Hepatocyte (in vitro differentiated cells): Measurements from ENCODE around the gene KIF13A. TPM values are rescaled to one million over a fixed set of nuclear protein-coding genes. Genes with fewer than 3 reads are reported as not detected.

Experiments used
- DNase-seq: peaks from one replicate; pipeline ENCODE4 v3.0.0-alpha.2; 2016; ENCODE audit warnings: low spot score
- H2AFZ ChIP-seq: fragments of 200-600 bp; sonication (generic); 2 replicates; pipeline ENCODE4 v1.6.0; 2016; ENCODE audit warnings: antibody characterized with exemption, mild to moderate bottlenecking
- H3K27ac ChIP-seq: fragments of 200-600 bp; sonication (generic); 2 replicates; pipeline ENCODE4 v1.5.1; 2016; ENCODE audit warnings: mild to moderate bottlenecking
- H3K27me3 ChIP-seq: fragments of 200-600 bp; sonication (generic); 2 replicates; pipeline ENCODE4 v1.6.1; 2016
- H3K36me3 ChIP-seq: fragments of 200-600 bp; sonication (generic); replicated peaks from 2 replicates; pipeline ENCODE4 v1.5.1; 2016; ENCODE audit warnings: low read depth; ENCODE audit not compliant: insufficient read depth
- H3K4me1 ChIP-seq: fragments of 200-600 bp; sonication (generic); 2 replicates; pipeline ENCODE4 v1.5.1; 2016; ENCODE audit warnings: mild to moderate bottlenecking, moderate library complexity; ENCODE audit not compliant: insufficient read depth
- H3K4me2 ChIP-seq: fragments of 200-600 bp; sonication (generic); 2 replicates; pipeline ENCODE4 v1.6.0; 2016
- H3K4me3 ChIP-seq: fragments of 200-600 bp; sonication (generic); 2 replicates; pipeline ENCODE4 v1.5.1; 2016; ENCODE audit warnings: mild to moderate bottlenecking
- H3K79me2 ChIP-seq: fragments of 200-600 bp; sonication (generic); 2 replicates; pipeline ENCODE4 v1.6.0; 2017; ENCODE audit warnings: mild to moderate bottlenecking
- H3K9me2 ChIP-seq: fragments of 200-600 bp; sonication (generic); replicated peaks from 2 replicates; pipeline ENCODE4 v1.6.0; 2017; ENCODE audit warnings: mild to moderate bottlenecking; ENCODE audit not compliant: insufficient read depth
- H3K9me3 ChIP-seq: fragments of 200-600 bp; sonication (generic); 2 replicates; pipeline ENCODE4 v1.5.1; 2016; ENCODE audit warnings: low read depth, mild to moderate bottlenecking
- H4K20me1 ChIP-seq: fragments of 200-600 bp; sonication (generic); 2 replicates; pipeline ENCODE4 v1.6.0; 2016; ENCODE audit warnings: mild to moderate bottlenecking; ENCODE audit not compliant: insufficient read depth, poor library complexity, severe bottlenecking
- CTCF ChIP-seq: fragments of 200-600 bp; sonication (generic); IDR thresholded peaks from 2 replicates; pipeline ENCODE4 v1.5.1; 2016; ENCODE audit warnings: antibody characterized with exemption, mild to moderate bottlenecking; ENCODE audit not compliant: poor library complexity
- EZH2 ChIP-seq: fragments of 200-600 bp; sonication (generic); IDR thresholded peaks from 2 replicates; pipeline ENCODE4 v1.6.1; 2016; ENCODE audit warnings: antibody characterized with exemption, mild to moderate bottlenecking, borderline replicate concordance
- EZH2phosphoT487 ChIP-seq: fragments of 200-600 bp; sonication (generic); IDR thresholded peaks from one replicate; pipeline ENCODE4 v1.6.1; 2018; ENCODE audit warnings: antibody characterized with exemption, mild to moderate bottlenecking, low read depth, moderate library complexity; ENCODE audit not compliant: unreplicated experiment, severe bottlenecking
- WGBS: methylation state at CpG from one replicate; pipeline ENCODE4 v1.1.6; 2016; ENCODE audit warnings: low lambda C conversion rate; ENCODE audit errors: missing lambda C conversion rate; 5-methylcytosine and 5-hydroxymethylcytosine counted together
- polyA plus RNA-seq: library from polyadenylated mRNA; unstranded; fragments of >200 nt; fragmentation: Nextera tagmentation; extraction: Ambion mirVana; gene quantifications from 2 replicates; pipeline ENCODE4 v1.2.1, GENCODE V29; 2016
- total RNA-seq: library from RNA; depleted of rRNA; stranded (reverse); fragments of >200 nt; gene quantifications from 2 replicates; pipeline ENCODE4 v1.2.3, GENCODE V29; 2014

KIF13A gene
- total and polyA plus RNA-seq, 2 experiments from 2014 or later = 13.0 to 27.9 TPM

- H3K36me3 ChIP-seq = no peaks in the 10 kb centered on the region
- H3K27me3 ChIP-seq = no peaks in the 10 kb centered on the region
- no peak overlapping the region for H3K4me2 ChIP-seq
- no peaks in the 10 kb centered on the region for H3K9me2 ChIP-seq
- H2AFZ ChIP-seq = no peak overlapping the region
- no peak overlapping the region for H3K27ac ChIP-seq
- TF ChIP-seq CTCF = no peak
- no peak for TF ChIP-seq EZH2
- TF ChIP-seq EZH2phosphoT487 = no peak
- no peaks in the 10 kb centered on the region for H4K20me1 ChIP-seq
- DNase-seq = no peak
- H3K4me3 ChIP-seq = no peak overlapping the region
- no peaks in the 10 kb centered on the region for H3K79me2 ChIP-seq
- no peaks in the 10 kb centered on the region for H3K9me3 ChIP-seq
- peaks cover 7% of the 10 kb centered on the region for H3K4me1 ChIP-seq
- 97% methylated on average over 3 of the region's 3 CpGs for WGBS
Measured at GRCh38 chr6:17871836-17872235, 115.6 kb downstream of the KIF13A start.

DNA sequence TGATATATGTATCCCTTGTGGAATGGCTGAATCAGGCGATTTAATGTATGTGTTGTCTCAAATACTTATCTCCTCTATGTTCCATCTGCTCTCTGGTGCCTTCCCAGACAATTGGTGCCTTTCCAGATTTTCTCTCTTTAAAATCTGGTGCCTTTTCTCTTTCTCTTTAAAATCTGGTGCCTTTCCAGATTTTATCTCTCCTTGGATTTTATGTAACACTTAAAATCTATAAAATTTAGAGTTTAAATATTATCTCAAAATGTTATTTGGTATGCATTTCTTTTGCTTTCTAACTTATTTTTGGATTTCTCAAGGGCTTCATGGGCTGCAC, 116.3 kb downstream of the KIF13A start:
- no peak overlapping the region for H3K4me3 ChIP-seq
- H3K36me3 ChIP-seq = no peaks in the 10 kb centered on the region
- H4K20me1 ChIP-seq = no peaks in the 10 kb centered on the region
- H3K79me2 ChIP-seq = no peaks in the 10 kb centered on the region
- no peaks in the 10 kb centered on the region for H3K9me3 ChIP-seq
- H3K27ac ChIP-seq = no peak overlapping the region
- no peak for TF ChIP-seq CTCF
- TF ChIP-seq EZH2phosphoT487 = no peak
- TF ChIP-seq EZH2 = no peak
- WGBS = 100% methylated on average over 1 of the region's 1 CpG
- H3K4me1 ChIP-seq = no peaks in the 10 kb centered on the region
- no peak overlapping the region for H2AFZ ChIP-seq
- no peaks in the 10 kb centered on the region for H3K9me2 ChIP-seq
- H3K4me2 ChIP-seq = no peak overlapping the region
- no peak for DNase-seq
- no peaks in the 10 kb centered on the region for H3K27me3 ChIP-seq

- 96% methylated on average over 5 of the region's 5 CpGs for WGBS
- no peaks in the 10 kb centered on the region for H3K4me1 ChIP-seq
Measured at GRCh38 chr6:17870300-17871188, 116.9 kb downstream of the KIF13A start.

More at GRCh38 chr6:17870300-17871188, 116.9 kb downstream of the KIF13A start:
- Histone ChIP-seq H4K20me1 (no peaks in the 10 kb centered on the region), H3K4me3 (no peak overlapping the region), H3K79me2 (no peaks in the 10 kb centered on the region), H2AFZ (no peak overlapping the region), H3K36me3 (no peaks in the 10 kb centered on the region), H3K27ac (no peak overlapping the region), H3K9me3 (no peaks in the 10 kb centered on the region), H3K4me2 (no peak overlapping the region), H3K9me2 (no peaks in the 10 kb centered on the region), H3K27me3 (no peaks in the 10 kb centered on the region)
- TF ChIP-seq EZH2phosphoT487 (no peak), CTCF (no peak), EZH2 (no peak)
- no peak for DNase-seq
